Vagina (tissue), 2 donors: Measurements from ENCODE around the gene C3.

ENCODE experiments used
- CTCF ChIP-seq, 3 experiments: fragments of 450-650 bp in 2 of 3; fragments of 200-600 bp in 1 of 3; sonication (generic) in 1 of 3; IDR thresholded peaks; one replicate each; pipeline ENCODE4 v1.5.1; 2017 to 2019; ENCODE audit warnings: antibody characterized with exemption in 3 of 3, mild to moderate bottlenecking in 2 of 3, moderate library complexity in 2 of 3
- POLR2AphosphoS5 ChIP-seq, 2 donors: sonication (generic); formaldehyde crosslinking; IDR thresholded peaks; one replicate each; pipeline ENCODE4 v1.9.0; 2017; ENCODE audit warnings: antibody characterized with exemption in 2 of 2, mild to moderate bottlenecking in 2 of 2, low read depth in 1 of 2; ENCODE audit not compliant: insufficient read depth in 1 of 2

GRCh38 chr19:6660930-6661329 is 59.5 kb downstream of the C3 start:
- TF ChIP-seq CTCF (IDR thresholded peaks at IDR 0.05) (no peak), POLR2AphosphoS5 (IDR thresholded peaks at IDR 0.05; ENCODE audit: insufficient read depth in 1 of 2, low read depth in 1 of 2) (no peak)
